T-helper 2 cell treated with Interferon-gamma antibody and Interleukin-4, amounts not matched to agents 100 ng/mL and 5 ng/mL, for 36 hours (primary cell): Measurements from ENCODE around the gene ZNF225. TPM values are rescaled to one million over a fixed set of nuclear protein-coding genes. Genes with fewer than 3 reads are reported as not detected.
"Not testable (repeated sequence)": the region's sequence is repeated elsewhere in the genome, so short reads cannot be mapped to it uniquely, and the experiment has no call there.

Source experiments
- intact Hi-C: fragments of 100-400 bp; cut with micrococcal nuclease; formaldehyde crosslinking; loops from one replicate; pipeline ENCODE4 v1.15.1; 2023
- total RNA-seq: library from RNA; stranded (reverse); gene quantifications from 2 replicates; pipeline ENCODE4 v1.2.3, GENCODE V29; 2022

Gene ZNF225
- total RNA-seq, 1 donor from 2014 or later: 5.4 TPM

GRCh38 chr19:44151491-44151890, 38.3 kb downstream of the ZNF225 start:
- intact Hi-C loops: no loop called here

DNA sequence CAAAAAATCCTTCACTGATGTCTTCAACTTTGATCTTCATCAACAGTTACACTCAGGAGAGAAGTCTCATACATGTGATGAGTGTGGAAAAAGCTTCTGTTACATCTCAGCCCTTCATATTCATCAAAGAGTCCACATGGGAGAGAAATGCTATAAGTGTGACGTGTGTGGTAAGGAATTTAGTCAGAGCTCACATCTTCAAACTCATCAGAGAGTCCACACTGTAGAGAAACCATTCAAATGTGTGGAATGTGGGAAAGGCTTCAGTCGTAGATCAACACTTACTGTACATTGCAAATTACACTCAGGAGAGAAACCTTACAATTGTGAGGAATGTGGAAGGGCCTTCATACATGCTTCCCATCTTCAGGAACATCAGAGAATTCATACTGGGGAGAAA, 43.3 kb downstream of the ZNF225 start:
- intact Hi-C loops: no loop called here

- intact Hi-C loops: loop anchor here (2.0 kb wide), 2 partner anchors 23 to 69 kb away; partner anchors contain the start of genes ZNF224 and ZNF234
These were observed 50.6 kb downstream of the ZNF225 start for GRCh38 chr19:44163789-44164188.

DNA sequence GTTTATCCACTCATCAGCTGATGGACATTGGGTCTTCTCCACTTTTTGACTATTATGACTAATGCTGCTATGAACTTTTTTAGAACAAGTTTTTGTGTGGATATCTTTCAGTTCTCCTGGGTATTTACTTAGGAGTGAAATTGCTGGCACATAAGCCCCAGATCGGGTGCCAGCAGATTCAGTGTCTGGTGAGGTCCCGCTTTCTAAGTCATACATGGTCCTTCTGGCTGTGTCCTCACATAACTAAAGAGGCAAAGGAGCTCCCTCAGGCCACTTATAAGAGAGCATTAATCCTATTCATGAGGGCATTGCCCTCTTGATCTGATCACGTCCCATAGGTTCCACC, 51.1 kb downstream of the ZNF225 start:
- intact Hi-C loops: loop anchor here (2.0 kb wide), 2 partner anchors 23 to 69 kb away; partner anchors contain the start of genes ZNF224 and ZNF234

DNA sequence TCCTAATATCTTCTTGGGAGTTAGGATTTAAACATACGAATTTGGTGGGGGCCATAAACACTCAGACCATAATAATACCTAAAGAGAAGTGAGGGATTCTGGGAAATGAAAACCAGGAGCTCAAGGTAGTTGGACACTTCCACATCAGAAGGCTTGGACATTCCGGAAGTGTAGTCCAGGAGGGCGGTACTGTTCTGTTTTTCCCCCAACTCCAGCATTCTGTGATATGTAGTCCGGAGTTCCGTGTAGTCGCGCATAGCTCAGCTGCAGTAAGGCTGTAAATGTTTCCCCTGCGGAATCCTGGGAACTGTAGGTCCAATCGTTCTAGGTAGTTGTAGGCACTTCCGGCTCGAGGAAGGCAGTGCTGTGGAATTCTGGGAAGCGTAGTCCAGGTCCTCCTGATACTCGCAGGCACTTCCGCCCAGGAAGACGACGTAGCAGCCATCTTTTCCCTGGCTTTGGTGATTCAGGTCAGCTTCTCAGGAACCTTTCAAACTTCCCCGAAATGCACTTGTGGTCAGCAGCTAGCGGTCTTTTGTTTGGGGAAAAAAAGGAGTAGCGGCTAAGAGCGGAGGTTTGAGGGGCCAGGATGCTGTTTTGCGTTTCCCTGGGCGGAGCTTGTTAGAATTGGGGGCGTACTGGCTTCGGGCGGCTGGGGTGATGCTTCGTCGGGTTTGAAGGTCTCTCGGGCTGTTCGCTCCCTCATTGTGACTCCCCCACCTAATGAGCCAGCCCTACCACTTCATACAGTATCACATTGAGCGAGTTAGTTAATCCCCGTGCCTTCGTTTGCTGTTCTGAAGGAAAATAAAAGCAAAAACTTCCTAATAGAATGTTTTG, 51.7 kb downstream of the ZNF225 start, which contains the start of gene ZNF226:
Gene ZNF226 (plus strand): TSS at position 428 of the 840 bp plus-strand sequence. CDS start 4,981 bp downstream, outside the sequence.
- intact Hi-C loops: loop anchor here (1.0 to 2.0 kb wide), 4 partner anchors 24 to 70 kb away; partner anchors contain the start of genes ZNF224, ZNF225, ZNF227 and ZNF234

- intact Hi-C loops: not testable (repeated sequence)
These were observed 57.5 kb downstream of the ZNF225 start for GRCh38 chr19:44170660-44171059.

- intact Hi-C loops: no loop called here
These were observed 63.4 kb downstream of the ZNF225 start for GRCh38 chr19:44176590-44176989.

GRCh38 chr19:44180968-44181367, 67.8 kb downstream of the ZNF225 start:
- intact Hi-C loops: no loop called here

GRCh38 chr19:44182145-44182544, 68.9 kb downstream of the ZNF225 start:
- intact Hi-C loops: no loop called here

Other genes starting within 250 kb of the ZNF225 start
- 1.2 and 1.5 TPM in 2 replicates for gene ZNF404, start 229.4 kb upstream of the ZNF225 start, total RNA-seq
- gene ZNF45, start 178.1 kb upstream of the ZNF225 start, total RNA-seq: 13.9 and 14.4 TPM in 2 replicates
- 0.75 and 0.77 TPM in 2 replicates for gene ZNF221, start 162.2 kb upstream of the ZNF225 start, total RNA-seq
- 6.2 and 6.8 TPM in 2 replicates for gene ZNF155, start 129.2 kb upstream of the ZNF225 start, total RNA-seq
- gene ZNF230, start 110.4 kb upstream of the ZNF225 start, total RNA-seq: 3.7 and 5.5 TPM in 2 replicates
- gene ZNF222, start 88.0 kb upstream of the ZNF225 start, total RNA-seq: 2.0 and 2.7 TPM in 2 replicates
- gene ZNF223, start 61.4 kb upstream of the ZNF225 start, total RNA-seq: 0.25 and 0.27 TPM in 2 replicates
- 1.4 and 2.0 TPM in 2 replicates for gene ZNF284, start 41.2 kb upstream of the ZNF225 start, total RNA-seq
- 31.4 and 33.8 TPM in 2 replicates for gene ZNF224, start 19.0 kb upstream of the ZNF225 start, total RNA-seq
- gene ZNF234, start 28.2 kb downstream of the ZNF225 start, total RNA-seq: 11.1 and 12.6 TPM in 2 replicates
- 13.7 and 14.2 TPM in 2 replicates for gene ZNF226, start 51.7 kb downstream of the ZNF225 start, total RNA-seq
- 24.8 and 26.3 TPM in 2 replicates for gene ZNF227, start 99.1 kb downstream of the ZNF225 start, total RNA-seq
- 0.41 TPM in 1 of 2 replicates, not detected in the other for gene ZNF233, start 146.5 kb downstream of the ZNF225 start, total RNA-seq
- gene ZNF235, start 191.6 kb downstream of the ZNF225 start, total RNA-seq: 4.2 and 5.3 TPM in 2 replicates
- gene ZNF112, start 243.3 kb downstream of the ZNF225 start, total RNA-seq: not detected in 2 replicates